ENCODE measurements around the gene TGFBR3. TPM values are rescaled to one million over a fixed set of nuclear protein-coding genes. Genes with fewer than 3 reads are reported as not detected.

The TGFBR3 gene
- total and polyA plus RNA-seq, 2 experiments from 2014 or later, result 46.8 to 68.3 TPM

GRCh38 chr1:91846007-91846638, 39.8 kb downstream of the TGFBR3 start:
- peak overlapping the region; percentile 25 for H3K27ac ChIP-seq
- H3K4me2 ChIP-seq, result peak overlapping the region; percentile 53

GRCh38 chr1:91844862-91845528, 41.0 kb downstream of the TGFBR3 start:
- peak; percentile 69 for DNase-seq (ENCODE audit: low spot score)
- peaks cover 35% of the 10 kb centered on the region for H3K79me2 ChIP-seq
- no peaks in the 10 kb centered on the region for H3K9me3 ChIP-seq (ENCODE audit: low read depth)
- H4K20me1 ChIP-seq (ENCODE audit: insufficient read depth, poor library complexity, severe bottlenecking), result peaks cover 3% of the 10 kb centered on the region
- TF ChIP-seq EZH2phosphoT487 (IDR thresholded peaks at IDR 0.05; ENCODE audit: low read depth, severe bottlenecking, unreplicated experiment) (no peak), EZH2 (IDR thresholded peaks at IDR 0.05; ENCODE audit: borderline replicate concordance) (no peak), CTCF (IDR thresholded peaks at IDR 0.05; ENCODE audit: poor library complexity) (no peak)
- H3K4me3 ChIP-seq, result no peak overlapping the region
- no peaks in the 10 kb centered on the region for H3K9me2 ChIP-seq (replicated peaks; ENCODE audit: insufficient read depth)
- no peaks in the 10 kb centered on the region for H3K27me3 ChIP-seq
- no peaks in the 10 kb centered on the region for H3K36me3 ChIP-seq (replicated peaks; ENCODE audit: insufficient read depth, low read depth)
- H3K4me1 ChIP-seq (ENCODE audit: insufficient read depth), result peaks cover 21% of the 10 kb centered on the region
- WGBS (ENCODE audit: low lambda C conversion rate, missing lambda C conversion rate), result 28% methylated on average over 6 of the region's 6 CpGs
- no peak overlapping the region for H2AFZ ChIP-seq
- H3K27ac ChIP-seq, result peak overlapping the region; percentile 34
- H3K4me2 ChIP-seq, result peak overlapping the region; percentile 53

More at GRCh38 chr1:91846007-91846638, 39.8 kb downstream of the TGFBR3 start:
- DNase-seq (ENCODE audit: low spot score), result peak; percentile 51
- WGBS (ENCODE audit: low lambda C conversion rate, missing lambda C conversion rate), result 36% methylated on average over 6 of the region's 6 CpGs
- Histone ChIP-seq H3K36me3 (replicated peaks; ENCODE audit: insufficient read depth, low read depth) (no peaks in the 10 kb centered on the region), H3K79me2 (peaks cover 34% of the 10 kb centered on the region), H4K20me1 (ENCODE audit: insufficient read depth, poor library complexity, severe bottlenecking) (peaks cover 3% of the 10 kb centered on the region), H2AFZ (no peak overlapping the region), H3K9me3 (ENCODE audit: low read depth) (no peaks in the 10 kb centered on the region), H3K4me3 (no peak overlapping the region), H3K9me2 (replicated peaks; ENCODE audit: insufficient read depth) (no peaks in the 10 kb centered on the region), H3K4me1 (ENCODE audit: insufficient read depth) (peaks cover 25% of the 10 kb centered on the region), H3K27me3 (no peaks in the 10 kb centered on the region)
- TF ChIP-seq EZH2 (IDR thresholded peaks at IDR 0.05; ENCODE audit: borderline replicate concordance) (no peak), EZH2phosphoT487 (IDR thresholded peaks at IDR 0.05; ENCODE audit: low read depth, severe bottlenecking, unreplicated experiment) (no peak), CTCF (IDR thresholded peaks at IDR 0.05; ENCODE audit: poor library complexity) (no peak)

GRCh38 chr1:91843843-91844242, 42.1 kb downstream of the TGFBR3 start:
- peak overlapping the region; percentile 34 for H3K27ac ChIP-seq
- no peaks in the 10 kb centered on the region for H3K9me2 ChIP-seq (replicated peaks; ENCODE audit: insufficient read depth)
- H3K4me1 ChIP-seq (ENCODE audit: insufficient read depth), result peaks cover 21% of the 10 kb centered on the region
- H3K9me3 ChIP-seq (ENCODE audit: low read depth), result no peaks in the 10 kb centered on the region
- no peak for DNase-seq (ENCODE audit: low spot score)
- H3K4me2 ChIP-seq, result no peak overlapping the region
- H2AFZ ChIP-seq, result no peak overlapping the region
- H3K4me3 ChIP-seq, result no peak overlapping the region
- TF ChIP-seq EZH2 (IDR thresholded peaks at IDR 0.05; ENCODE audit: borderline replicate concordance), result no peak
- no peak for TF ChIP-seq CTCF (IDR thresholded peaks at IDR 0.05; ENCODE audit: poor library complexity)
- no peak for TF ChIP-seq EZH2phosphoT487 (IDR thresholded peaks at IDR 0.05; ENCODE audit: low read depth, severe bottlenecking, unreplicated experiment)
- H4K20me1 ChIP-seq (ENCODE audit: insufficient read depth, poor library complexity, severe bottlenecking), result peaks cover 3% of the 10 kb centered on the region
- 82% methylated on average over 3 of the region's 3 CpGs for WGBS (ENCODE audit: low lambda C conversion rate, missing lambda C conversion rate)
- H3K27me3 ChIP-seq, result no peaks in the 10 kb centered on the region
- peaks cover 46% of the 10 kb centered on the region for H3K79me2 ChIP-seq
- H3K36me3 ChIP-seq (replicated peaks; ENCODE audit: insufficient read depth, low read depth), result no peaks in the 10 kb centered on the region
